Measurements from ENCODE around the gene HMCN1.

HMCN1 gene

DNA sequence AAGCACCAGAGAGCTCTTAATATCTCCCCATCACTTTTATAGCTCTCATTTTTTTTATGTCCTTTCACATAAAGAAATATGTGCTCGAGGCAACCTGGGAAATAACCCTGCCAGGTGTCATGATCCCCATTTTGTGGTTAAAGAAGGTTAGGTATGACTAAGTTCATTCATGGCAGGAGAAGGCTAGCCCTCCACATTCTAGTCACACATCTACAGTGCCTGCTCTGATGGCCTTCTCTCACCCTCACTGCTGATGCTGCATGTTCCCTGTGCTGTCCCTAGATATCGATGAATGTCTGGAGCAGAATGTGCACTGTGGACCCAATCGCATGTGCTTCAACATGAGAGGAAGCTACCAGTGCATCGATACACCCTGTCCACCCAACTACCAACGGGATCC is 453.4 kb downstream of the HMCN1 start:
- Histone ChIP-seq H3K36me3 (ENCODE audit: control insufficient read depth in 1 of 2, insufficient read depth in 2 of 2, low read length in 2 of 2) (no peaks in the 10 kb centered on the region), H3K4me2 (ENCODE audit: low read length) (no peak overlapping the region), H3K79me2 (ENCODE audit: control insufficient read depth, insufficient read depth, low read length, poor library complexity) (no peaks in the 10 kb centered on the region), H2AFZ (ENCODE audit: insufficient read depth, low read length, poor library complexity) (no peak overlapping the region), H2BK12ac (ENCODE audit: low read length) (no peak overlapping the region), H3K4me3 (ENCODE audit: low read depth, low read length) (no peak overlapping the region), H3K18ac (ENCODE audit: low read length) (no peak overlapping the region), H3K14ac (ENCODE audit: low read length) (peak overlapping the region; percentile 4), H3K4ac (ENCODE audit: low read depth, low read length) (no peak overlapping the region), H2BK120ac (ENCODE audit: insufficient read depth, low read length, poor library complexity) (no peak overlapping the region), H3K4me1 (ENCODE audit: control insufficient read depth in 1 of 2, insufficient read depth in 2 of 2, low read length in 2 of 2) (peaks cover 5 to 11% of the 10 kb centered on the region in 2 experiments), H3K79me1 (ENCODE audit: low read length) (no peaks in the 10 kb centered on the region), H3K9me3 (ENCODE audit: insufficient read depth, low read depth, low read length) (no peaks in the 10 kb centered on the region), H4K8ac (ENCODE audit: low read depth, low read length) (no peak overlapping the region), H4K91ac (ENCODE audit: low read depth, low read length) (peak overlapping the region; percentile 58), H3K23ac (ENCODE audit: low read length) (no peak overlapping the region), H3K27ac (ENCODE audit: low read depth, low read length) (peak overlapping the region; percentile 80), H4K12ac (ENCODE audit: low read depth, low read length) (no peak overlapping the region), H3K9ac (ENCODE audit: low read length) (no peak overlapping the region), H3K27me3 (ENCODE audit: insufficient read depth, low read length) (no peaks in the 10 kb centered on the region), H2BK5ac (ENCODE audit: low read depth, low read length, poor library complexity) (no peak overlapping the region), H2AK5ac (ENCODE audit: low read length) (no peak overlapping the region)
- DNase-seq = no peak
- no CpG with 5 or more reads among the region's 5 CpGs for WGBS (ENCODE audit: extremely low coverage, insufficient coverage, insufficient read length)

- no peak overlapping the region for H2BK5ac ChIP-seq (ENCODE audit: low read depth, low read length, poor library complexity)
- H3K36me3 ChIP-seq (ENCODE audit: control insufficient read depth in 1 of 2, insufficient read depth in 2 of 2, low read length in 2 of 2) = no peaks in the 10 kb centered on the region
- no peak overlapping the region for H2AK5ac ChIP-seq (ENCODE audit: low read length)
- peak overlapping the region; percentile 80 for H3K27ac ChIP-seq (ENCODE audit: low read depth, low read length)
- H4K12ac ChIP-seq (ENCODE audit: low read depth, low read length) = no peak overlapping the region
- H3K18ac ChIP-seq (ENCODE audit: low read length) = no peak overlapping the region
- H4K8ac ChIP-seq (ENCODE audit: low read depth, low read length) = no peak overlapping the region
- H3K14ac ChIP-seq (ENCODE audit: low read length) = peak overlapping the region; percentile 4
- no peaks in the 10 kb centered on the region for H3K27me3 ChIP-seq (ENCODE audit: insufficient read depth, low read length)
- H2AFZ ChIP-seq (ENCODE audit: insufficient read depth, low read length, poor library complexity) = no peak overlapping the region
- no peak overlapping the region for H3K23ac ChIP-seq (ENCODE audit: low read length)
- no peaks in the 10 kb centered on the region for H3K79me2 ChIP-seq (ENCODE audit: control insufficient read depth, insufficient read depth, low read length, poor library complexity)
- no peaks in the 10 kb centered on the region for H3K79me1 ChIP-seq (ENCODE audit: low read length)
- no peak overlapping the region for H3K4me2 ChIP-seq (ENCODE audit: low read length)
- H3K4me1 ChIP-seq (ENCODE audit: control insufficient read depth in 1 of 2, insufficient read depth in 2 of 2, low read length in 2 of 2) = peaks cover 5 to 11% of the 10 kb centered on the region in 2 experiments
- peak; percentile 77 to 90 for DNase-seq
- no peaks in the 10 kb centered on the region for H3K9me3 ChIP-seq (ENCODE audit: insufficient read depth, low read depth, low read length)
- no peak overlapping the region for H2BK12ac ChIP-seq (ENCODE audit: low read length)
- peak overlapping the region; percentile 58 for H4K91ac ChIP-seq (ENCODE audit: low read depth, low read length)
- WGBS (ENCODE audit: extremely low coverage, insufficient coverage, insufficient read length) = no CpG with 5 or more reads among the region's 3 CpGs
- H3K9ac ChIP-seq (ENCODE audit: low read length) = no peak overlapping the region
- no peak overlapping the region for H3K4me3 ChIP-seq (ENCODE audit: low read depth, low read length)
- H2BK120ac ChIP-seq (ENCODE audit: insufficient read depth, low read length, poor library complexity) = no peak overlapping the region
- no peak overlapping the region for H3K4ac ChIP-seq (ENCODE audit: low read depth, low read length)
Measured at GRCh38 chr1:186188004-186188539, 453.9 kb downstream of the HMCN1 start.

DNA sequence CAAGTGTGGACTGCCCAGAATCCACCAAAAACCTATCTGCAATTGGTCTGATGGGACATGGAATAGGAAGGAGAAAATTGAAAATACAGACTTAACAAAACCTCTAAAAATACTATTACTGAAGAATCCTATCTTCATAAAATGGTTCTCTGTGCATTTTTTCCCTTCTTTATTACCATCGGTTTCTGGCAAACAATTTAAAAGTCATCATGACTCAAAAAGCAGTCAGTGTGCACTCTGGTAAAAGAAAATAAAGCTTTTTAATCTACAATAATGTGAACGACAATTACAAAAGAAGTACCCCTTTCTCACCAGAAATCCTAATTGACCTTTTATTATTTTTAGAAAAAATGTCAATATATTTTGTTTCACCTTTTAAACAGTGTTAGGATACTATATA is 454.5 kb downstream of the HMCN1 start:
- no peaks in the 10 kb centered on the region for H3K36me3 ChIP-seq (ENCODE audit: control insufficient read depth in 1 of 2, insufficient read depth in 2 of 2, low read length in 2 of 2)
- H3K27ac ChIP-seq (ENCODE audit: low read depth, low read length) = peak overlapping the region; percentile 46
- H3K79me2 ChIP-seq (ENCODE audit: control insufficient read depth, insufficient read depth, low read length, poor library complexity) = no peaks in the 10 kb centered on the region
- H3K18ac ChIP-seq (ENCODE audit: low read length) = no peak overlapping the region
- H4K8ac ChIP-seq (ENCODE audit: low read depth, low read length) = no peak overlapping the region
- no peak overlapping the region for H3K4me3 ChIP-seq (ENCODE audit: low read depth, low read length)
- no peak overlapping the region for H4K12ac ChIP-seq (ENCODE audit: low read depth, low read length)
- H3K27me3 ChIP-seq (ENCODE audit: insufficient read depth, low read length) = no peaks in the 10 kb centered on the region
- no peak for DNase-seq
- whole genome bisulfite sequencing (ENCODE audit: extremely low coverage, insufficient coverage, insufficient read length) = no CpG with 5 or more reads among the region's 2 CpGs
- no peak overlapping the region for H3K4me2 ChIP-seq (ENCODE audit: low read length)
- H3K9ac ChIP-seq (ENCODE audit: low read length) = no peak overlapping the region
- no peaks in the 10 kb centered on the region for H3K79me1 ChIP-seq (ENCODE audit: low read length)
- no peak overlapping the region for H2BK120ac ChIP-seq (ENCODE audit: insufficient read depth, low read length, poor library complexity)
- peak overlapping the region; percentile 43 for H2BK12ac ChIP-seq (ENCODE audit: low read length)
- H3K23ac ChIP-seq (ENCODE audit: low read length) = no peak overlapping the region
- H2BK5ac ChIP-seq (ENCODE audit: low read depth, low read length, poor library complexity) = no peak overlapping the region
- no peak overlapping the region for H2AFZ ChIP-seq (ENCODE audit: insufficient read depth, low read length, poor library complexity)
- no peak overlapping the region for H4K91ac ChIP-seq (ENCODE audit: low read depth, low read length)
- H3K4ac ChIP-seq (ENCODE audit: low read depth, low read length) = no peak overlapping the region
- H2AK5ac ChIP-seq (ENCODE audit: low read length) = no peak overlapping the region
- H3K14ac ChIP-seq (ENCODE audit: low read length) = no peak overlapping the region
- H3K4me1 ChIP-seq (ENCODE audit: control insufficient read depth in 1 of 2, insufficient read depth in 2 of 2, low read length in 2 of 2) = peaks cover 5 to 11% of the 10 kb centered on the region in 2 experiments
- H3K9me3 ChIP-seq (ENCODE audit: insufficient read depth, low read depth, low read length) = no peaks in the 10 kb centered on the region

GRCh38 chr1:186189156-186189555 is 455.0 kb downstream of the HMCN1 start:
- no peaks in the 10 kb centered on the region for H3K79me2 ChIP-seq (ENCODE audit: control insufficient read depth, insufficient read depth, low read length, poor library complexity)
- no peak overlapping the region for H3K18ac ChIP-seq (ENCODE audit: low read length)
- no peak overlapping the region for H2AFZ ChIP-seq (ENCODE audit: insufficient read depth, low read length, poor library complexity)
- no peak overlapping the region for H3K4ac ChIP-seq (ENCODE audit: low read depth, low read length)
- no peak overlapping the region for H3K14ac ChIP-seq (ENCODE audit: low read length)
- no peak for DNase-seq
- no peaks in the 10 kb centered on the region for H3K27me3 ChIP-seq (ENCODE audit: insufficient read depth, low read length)
- H4K91ac ChIP-seq (ENCODE audit: low read depth, low read length) = no peak overlapping the region
- WGBS (ENCODE audit: extremely low coverage, insufficient coverage, insufficient read length) = no CpG with 5 or more reads among the region's 3 CpGs
- no peaks in the 10 kb centered on the region for H3K9me3 ChIP-seq (ENCODE audit: insufficient read depth, low read depth, low read length)
- no peak overlapping the region for H3K4me2 ChIP-seq (ENCODE audit: low read length)
- H3K27ac ChIP-seq (ENCODE audit: low read depth, low read length) = no peak overlapping the region
- H2BK12ac ChIP-seq (ENCODE audit: low read length) = peak overlapping the region; percentile 67
- no peak overlapping the region for H2BK5ac ChIP-seq (ENCODE audit: low read depth, low read length, poor library complexity)
- no peak overlapping the region for H3K4me3 ChIP-seq (ENCODE audit: low read depth, low read length)
- no peak overlapping the region for H3K23ac ChIP-seq (ENCODE audit: low read length)
- no peak overlapping the region for H4K8ac ChIP-seq (ENCODE audit: low read depth, low read length)
- no peak overlapping the region for H4K12ac ChIP-seq (ENCODE audit: low read depth, low read length)
- no peaks in the 10 kb centered on the region for H3K36me3 ChIP-seq (ENCODE audit: control insufficient read depth in 1 of 2, insufficient read depth in 2 of 2, low read length in 2 of 2)
- peaks cover 5 to 11% of the 10 kb centered on the region in 2 experiments for H3K4me1 ChIP-seq (ENCODE audit: control insufficient read depth in 1 of 2, insufficient read depth in 2 of 2, low read length in 2 of 2)
- H2AK5ac ChIP-seq (ENCODE audit: low read length) = no peak overlapping the region
- H3K9ac ChIP-seq (ENCODE audit: low read length) = no peak overlapping the region
- no peaks in the 10 kb centered on the region for H3K79me1 ChIP-seq (ENCODE audit: low read length)
- no peak overlapping the region for H2BK120ac ChIP-seq (ENCODE audit: insufficient read depth, low read length, poor library complexity)

Measured in trophoblast cell (in vitro differentiated cells and primary cell).